ENCODE measurements around the gene SYT15B.
"Not testable (repeated sequence)": the region's sequence is repeated elsewhere in the genome, so short reads cannot be mapped to it uniquely, and the experiment has no call there.

Gene SYT15B

GRCh38 chr10:47762674-47763553 is 478 bp downstream of the SYT15B start:
- not testable (repeated sequence) for H2AFZ ChIP-seq (ENCODE audit: low read depth, low read length); H3K27me3 ChIP-seq (ENCODE audit: low read depth, low read length); H3K4me1 ChIP-seq (ENCODE audit: low read length); H3K27ac ChIP-seq (ENCODE audit: low read length); H3K9ac ChIP-seq (ENCODE audit: low read length); H3K9me3 ChIP-seq (ENCODE audit: insufficient read depth, low read length); H3K4me3 ChIP-seq (ENCODE audit: low read length); H4K20me1 ChIP-seq (ENCODE audit: insufficient read depth, low read length); H3K4me2 ChIP-seq (ENCODE audit: low read length); H3K79me2 ChIP-seq (ENCODE audit: low read length); H3K36me3 ChIP-seq (replicated peaks; ENCODE audit: low read depth, low read length)

- H3K9me3 ChIP-seq (ENCODE audit: insufficient read depth, low read length); H3K4me3 ChIP-seq (ENCODE audit: low read length): not testable (repeated sequence)
Measured at GRCh38 chr10:47758855-47759254, 4.5 kb downstream of the SYT15B start.

GRCh38 chr10:47756169-47756568 is 7.2 kb downstream of the SYT15B start:
- not testable (repeated sequence) for H2AFZ ChIP-seq (ENCODE audit: low read depth, low read length); H3K4me1 ChIP-seq (ENCODE audit: low read length); H3K36me3 ChIP-seq (replicated peaks; ENCODE audit: low read depth, low read length); H4K20me1 ChIP-seq (ENCODE audit: insufficient read depth, low read length); H3K9me3 ChIP-seq (ENCODE audit: insufficient read depth, low read length); H3K4me2 ChIP-seq (ENCODE audit: low read length); H3K79me2 ChIP-seq (ENCODE audit: low read length); H3K27ac ChIP-seq (ENCODE audit: low read length); H3K27me3 ChIP-seq (ENCODE audit: low read depth, low read length); H3K4me3 ChIP-seq (ENCODE audit: low read length); H3K9ac ChIP-seq (ENCODE audit: low read length)

More at GRCh38 chr10:47758855-47759254, 4.5 kb downstream of the SYT15B start:
- not testable (repeated sequence) for H3K4me1 ChIP-seq (ENCODE audit: low read length); H2AFZ ChIP-seq (ENCODE audit: low read depth, low read length); H3K27ac ChIP-seq (ENCODE audit: low read length); H4K20me1 ChIP-seq (ENCODE audit: insufficient read depth, low read length); H3K79me2 ChIP-seq (ENCODE audit: low read length); H3K36me3 ChIP-seq (replicated peaks; ENCODE audit: low read depth, low read length); H3K4me2 ChIP-seq (ENCODE audit: low read length); H3K9ac ChIP-seq (ENCODE audit: low read length); H3K27me3 ChIP-seq (ENCODE audit: low read depth, low read length)

- not testable (repeated sequence) for H3K4me2 ChIP-seq (ENCODE audit: low read length); H2AFZ ChIP-seq (ENCODE audit: low read depth, low read length); H4K20me1 ChIP-seq (ENCODE audit: insufficient read depth, low read length); H3K9ac ChIP-seq (ENCODE audit: low read length); H3K27ac ChIP-seq (ENCODE audit: low read length); H3K36me3 ChIP-seq (replicated peaks; ENCODE audit: low read depth, low read length); H3K9me3 ChIP-seq (ENCODE audit: insufficient read depth, low read length); H3K27me3 ChIP-seq (ENCODE audit: low read depth, low read length); H3K4me3 ChIP-seq (ENCODE audit: low read length); H3K79me2 ChIP-seq (ENCODE audit: low read length); H3K4me1 ChIP-seq (ENCODE audit: low read length)
Measured at GRCh38 chr10:47753871-47754270, 9.5 kb downstream of the SYT15B start.

- H3K9ac ChIP-seq (ENCODE audit: low read length); H3K27me3 ChIP-seq (ENCODE audit: low read depth, low read length); H3K36me3 ChIP-seq (replicated peaks; ENCODE audit: low read depth, low read length); H3K4me2 ChIP-seq (ENCODE audit: low read length); H3K4me3 ChIP-seq (ENCODE audit: low read length); H3K79me2 ChIP-seq (ENCODE audit: low read length); H3K27ac ChIP-seq (ENCODE audit: low read length); H3K4me1 ChIP-seq (ENCODE audit: low read length); H2AFZ ChIP-seq (ENCODE audit: low read depth, low read length); H4K20me1 ChIP-seq (ENCODE audit: insufficient read depth, low read length); H3K9me3 ChIP-seq (ENCODE audit: insufficient read depth, low read length): not testable (repeated sequence)
Measured at GRCh38 chr10:47753176-47753575, 10.2 kb downstream of the SYT15B start.

GRCh38 chr10:47751821-47752220 is 11.6 kb downstream of the SYT15B start:
- H3K27ac ChIP-seq (ENCODE audit: low read length); H3K79me2 ChIP-seq (ENCODE audit: low read length); H3K9ac ChIP-seq (ENCODE audit: low read length); H3K4me1 ChIP-seq (ENCODE audit: low read length); H3K9me3 ChIP-seq (ENCODE audit: insufficient read depth, low read length); H3K36me3 ChIP-seq (replicated peaks; ENCODE audit: low read depth, low read length); H2AFZ ChIP-seq (ENCODE audit: low read depth, low read length); H3K4me2 ChIP-seq (ENCODE audit: low read length); H4K20me1 ChIP-seq (ENCODE audit: insufficient read depth, low read length); H3K27me3 ChIP-seq (ENCODE audit: low read depth, low read length); H3K4me3 ChIP-seq (ENCODE audit: low read length): not testable (repeated sequence)

- not testable (repeated sequence) for H3K9me3 ChIP-seq (ENCODE audit: insufficient read depth, low read length); H3K27ac ChIP-seq (ENCODE audit: low read length); H3K4me3 ChIP-seq (ENCODE audit: low read length); H2AFZ ChIP-seq (ENCODE audit: low read depth, low read length); H3K9ac ChIP-seq (ENCODE audit: low read length); H4K20me1 ChIP-seq (ENCODE audit: insufficient read depth, low read length); H3K4me2 ChIP-seq (ENCODE audit: low read length); H3K36me3 ChIP-seq (replicated peaks; ENCODE audit: low read depth, low read length); H3K79me2 ChIP-seq (ENCODE audit: low read length); H3K4me1 ChIP-seq (ENCODE audit: low read length); H3K27me3 ChIP-seq (ENCODE audit: low read depth, low read length)
Measured at GRCh38 chr10:47750360-47750759, 13.0 kb downstream of the SYT15B start.

GRCh38 chr10:47746780-47747376 is 16.5 kb downstream of the SYT15B start:
- H3K27ac ChIP-seq (ENCODE audit: low read length); H3K4me3 ChIP-seq (ENCODE audit: low read length); H3K36me3 ChIP-seq (replicated peaks; ENCODE audit: low read depth, low read length): not testable (repeated sequence)

GRCh38 chr10:47744881-47745280 is 18.5 kb downstream of the SYT15B start:
- H3K9me3 ChIP-seq (ENCODE audit: insufficient read depth, low read length); H3K4me1 ChIP-seq (ENCODE audit: low read length); H3K79me2 ChIP-seq (ENCODE audit: low read length); H3K36me3 ChIP-seq (replicated peaks; ENCODE audit: low read depth, low read length); H4K20me1 ChIP-seq (ENCODE audit: insufficient read depth, low read length); H3K4me3 ChIP-seq (ENCODE audit: low read length); H3K4me2 ChIP-seq (ENCODE audit: low read length); H3K9ac ChIP-seq (ENCODE audit: low read length); H2AFZ ChIP-seq (ENCODE audit: low read depth, low read length); H3K27me3 ChIP-seq (ENCODE audit: low read depth, low read length); H3K27ac ChIP-seq (ENCODE audit: low read length): not testable (repeated sequence)

More at GRCh38 chr10:47746780-47747376, 16.5 kb downstream of the SYT15B start:
- not testable (repeated sequence) for H3K4me1 ChIP-seq (ENCODE audit: low read length); H3K9ac ChIP-seq (ENCODE audit: low read length); H3K4me2 ChIP-seq (ENCODE audit: low read length); H2AFZ ChIP-seq (ENCODE audit: low read depth, low read length); H3K27me3 ChIP-seq (ENCODE audit: low read depth, low read length); H4K20me1 ChIP-seq (ENCODE audit: insufficient read depth, low read length); H3K9me3 ChIP-seq (ENCODE audit: insufficient read depth, low read length); H3K79me2 ChIP-seq (ENCODE audit: low read length)

Data from OCI-LY3 (cell line).